Measurements from ENCODE around the gene PIF1. TPM values are rescaled to one million over a fixed set of nuclear protein-coding genes. Genes with fewer than 3 reads are reported as not detected.

PIF1 gene
- total and polyA plus RNA-seq, 2 of the 4 experiments (the other 2 are of a cell fraction): 3.9 to 19.9 TPM

DNA sequence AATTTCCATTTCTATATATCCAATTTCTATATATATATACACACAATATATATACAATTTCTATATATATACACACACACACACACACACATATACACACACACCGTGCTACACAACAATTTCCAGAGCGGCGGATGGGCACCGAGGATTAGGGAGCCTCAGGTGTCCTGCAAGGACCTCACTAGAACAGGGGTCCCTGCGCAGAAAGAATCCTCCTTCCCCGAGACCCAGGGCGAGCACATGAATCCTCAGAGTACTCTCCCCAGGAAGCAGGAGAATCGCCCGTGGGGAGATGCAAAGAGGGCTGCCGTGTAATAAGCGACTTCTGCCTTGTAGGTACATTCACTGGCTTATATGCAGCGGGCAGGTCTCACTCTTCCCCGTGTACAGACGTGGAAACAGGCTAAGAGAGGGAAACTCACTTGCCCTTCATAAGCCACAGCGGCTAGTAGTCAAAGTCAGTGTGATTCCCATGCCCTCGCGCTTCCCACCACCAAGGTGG lies 467 bp downstream of the PIF1 start:
- Histone ChIP-seq H3K36me3 (ENCODE audit: control insufficient read depth, insufficient read depth, low read length) (peaks cover 3% of the 10 kb centered on the region; the same call in 1 of the 2 replicates), H3K4me2 (ENCODE audit: low read depth, low read length) (peak overlapping the region; percentile 73), H2BK20ac (ENCODE audit: low read depth, low read length) (no peak overlapping the region), H3K9me3 (ENCODE audit: control insufficient read depth, insufficient read depth, low read length) (no peaks in the 10 kb centered on the region), H2BK120ac (ENCODE audit: low read depth, low read length) (no peak overlapping the region), H3K14ac (replicated peaks; ENCODE audit: low read depth, low read length) (peak overlapping the region; percentile 90), H3K9me1 (ENCODE audit: insufficient read depth, low read length) (no peaks in the 10 kb centered on the region; the same call in 1 of the 2 replicates), H3K56ac (ENCODE audit: extremely low read depth, insufficient read depth, low read length) (peak overlapping the region; percentile 22; the same call in 1 of the 2 replicates), H4K91ac (ENCODE audit: insufficient read depth, low read depth, low read length) (peak overlapping the region; percentile 22; the same call in 1 of the 2 replicates), H3K27ac (ENCODE audit: insufficient read depth, low read length) (peak overlapping the region; percentile 0; the same call in 1 of the 2 replicates), H3K23ac (ENCODE audit: low read depth, low read length) (peak overlapping the region; percentile 62), H4K8ac (ENCODE audit: low read depth in 2 of 2, low read length in 2 of 2) (peak overlapping the region in 1 of 2 experiments; percentile 56; a peak in 1 of 4 replicates), H2AFZ (replicated peaks; ENCODE audit: low read length, poor library complexity) (peak overlapping the region; percentile 87), H3K9ac (ENCODE audit: low read depth, low read length) (peak overlapping the region; percentile 54; the same call in 1 of the 2 replicates), H3K18ac (ENCODE audit: low read depth, low read length) (no peak overlapping the region), H3K4ac (ENCODE audit: low read depth, low read length) (peak overlapping the region; percentile 56), H3K79me1 (ENCODE audit: low read depth in 1 of 2, low read length in 2 of 2) (peaks cover 12 to 39% of the 10 kb centered on the region in 2 experiments), H3K27me3 (ENCODE audit: control insufficient read depth, insufficient read depth, low read length) (no peaks in the 10 kb centered on the region), H2BK15ac (ENCODE audit: low read depth, low read length) (no peak overlapping the region; the same call in 2 of the 3 replicates), H4K20me1 (ENCODE audit: insufficient read depth, low read length) (0 out of 2 replicates have a peak, but pooled peaks cover 3% of the 10 kb centered on the region), H3K4me1 (ENCODE audit: control insufficient read depth, insufficient read depth, low read length) (peaks cover 7% of the 10 kb centered on the region; the same call in 1 of the 2 replicates), H2AK9ac (replicated peaks; ENCODE audit: low read depth, low read length, poor library complexity) (peak overlapping the region; percentile 95), H2BK5ac (ENCODE audit: low read depth, low read length, poor library complexity, severe bottlenecking) (peak overlapping the region; percentile 6), H3K4me3 (ENCODE audit: insufficient read depth, low read depth, low read length) (peak overlapping the region; percentile 41), H2AK5ac (ENCODE audit: low read depth, low read length) (peak overlapping the region; percentile 58), H4K5ac (ENCODE audit: low read depth, low read length) (no peak overlapping the region)
- intact Hi-C loops (cut with micrococcal nuclease): no loop called here
- CTCF ChIA-PET: interaction anchor here (1.1 kb wide), 1 partner anchor 16 kb away, joined by 4 read pairs; no protein-coding TSS in a partner anchor
- no TSS peak for BruUV-seq (replicated peaks)
- TF ChIP-seq POLR2A (IDR thresholded peaks at IDR 0.05; ENCODE audit: low read depth, low read length): no peak
- no peak for TF ChIP-seq MAFK (IDR thresholded peaks at IDR 0.05; ENCODE audit: low read depth, low read length)
- TF ChIP-seq FOS (IDR thresholded peaks at IDR 0.05; ENCODE audit: low read depth, low read length): no peak
- no peak for TF ChIP-seq RAD21 (IDR thresholded peaks at IDR 0.05; ENCODE audit: low read length)
- TF ChIP-seq, protein P1, sequence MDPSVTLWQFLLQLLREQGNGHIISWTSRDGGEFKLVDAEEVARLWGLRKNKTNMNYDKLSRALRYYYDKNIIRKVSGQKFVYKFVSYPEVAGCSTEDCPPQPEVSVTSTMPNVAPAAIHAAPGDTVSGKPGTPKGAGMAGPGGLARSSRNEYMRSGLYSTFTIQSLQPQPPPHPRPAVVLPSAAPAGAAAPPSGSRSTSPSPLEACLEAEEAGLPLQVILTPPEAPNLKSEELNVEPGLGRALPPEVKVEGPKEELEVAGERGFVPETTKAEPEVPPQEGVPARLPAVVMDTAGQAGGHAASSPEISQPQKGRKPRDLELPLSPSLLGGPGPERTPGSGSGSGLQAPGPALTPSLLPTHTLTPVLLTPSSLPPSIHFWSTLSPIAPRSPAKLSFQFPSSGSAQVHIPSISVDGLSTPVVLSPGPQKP (IDR thresholded peaks at IDR 0.05; ENCODE audit: borderline replicate concordance, low read depth, low read length): no peak
- no peak for TF ChIP-seq MAZ (IDR thresholded peaks at IDR 0.05; ENCODE audit: borderline replicate concordance, low read depth, low read length)
- no peak for TF ChIP-seq CHD1 (IDR thresholded peaks at IDR 0.05; ENCODE audit: low read depth, low read length)
- no peak for TF ChIP-seq NFE2L2 (IDR thresholded peaks at IDR 0.05; ENCODE audit: low read depth, low read length)
- TF ChIP-seq SMC3 (IDR thresholded peaks at IDR 0.05; ENCODE audit: low read depth, low read length): no peak
- TF ChIP-seq CEBPB (IDR thresholded peaks at IDR 0.05; ENCODE audit: low read depth, low read length): no peak
- in situ Hi-C loops (cut with MboI; ENCODE audit: low sequenced_read_pairs): no loop called here
- POLR2A ChIA-PET (ENCODE audit: unreplicated experiment): interaction anchor here (1.0 kb wide), 1 partner anchor 16 kb away, joined by 3 read pairs; no protein-coding TSS in a partner anchor
- dilution Hi-C loops (cut with HindIII; ENCODE audit: low sequenced_read_pairs, unreplicated experiment): no loop called here
- 2% methylated on average over 6 of the region's 17 CpGs; no CpG with 5 or more reads in 1 of the 2 experiments for WGBS, 2 experiments (ENCODE audit: extremely low coverage in 2 of 2, insufficient read length in 1 of 2)
- DNase-seq: no peak
- peak; percentile 2 for ATAC-seq (ENCODE audit: low read depth)

All from IMR-90 (cell line).